HUES48 (cell line): ENCODE data around the gene GIMAP8.

Source experiments
- H3K27ac ChIP-seq: one replicate; pipeline ENCODE4 v1.7.0; 2013; ENCODE audit warnings: low read depth, low read length, inconsistent platforms
- H3K27me3 ChIP-seq: 2 replicates; pipeline ENCODE4 v1.6.1; 2013; ENCODE audit warnings: mild to moderate bottlenecking, low read length; ENCODE audit not compliant: control insufficient read depth, insufficient read depth
- H3K36me3 ChIP-seq: 2 replicates; pipeline ENCODE4 v1.6.1; 2013; ENCODE audit warnings: low read length; ENCODE audit not compliant: control insufficient read depth, insufficient read depth
- H3K4me1 ChIP-seq: 2 replicates; pipeline ENCODE4 v1.6.1; 2013; ENCODE audit warnings: mild to moderate bottlenecking, low read length; ENCODE audit not compliant: control insufficient read depth, insufficient read depth
- H3K4me3 ChIP-seq: 2 replicates; pipeline ENCODE4 v1.5.1; 2013; ENCODE audit warnings: mild to moderate bottlenecking, low read depth, low read length
- H3K9ac ChIP-seq: 2 replicates; pipeline ENCODE4 v1.6.1; 2013; ENCODE audit warnings: mild to moderate bottlenecking, low read depth, low read length, moderate library complexity
- H3K9me3 ChIP-seq: 2 replicates; pipeline ENCODE4 v1.6.1; 2013; ENCODE audit warnings: low read length; ENCODE audit not compliant: control insufficient read depth, insufficient read depth

GIMAP8 gene

DNA sequence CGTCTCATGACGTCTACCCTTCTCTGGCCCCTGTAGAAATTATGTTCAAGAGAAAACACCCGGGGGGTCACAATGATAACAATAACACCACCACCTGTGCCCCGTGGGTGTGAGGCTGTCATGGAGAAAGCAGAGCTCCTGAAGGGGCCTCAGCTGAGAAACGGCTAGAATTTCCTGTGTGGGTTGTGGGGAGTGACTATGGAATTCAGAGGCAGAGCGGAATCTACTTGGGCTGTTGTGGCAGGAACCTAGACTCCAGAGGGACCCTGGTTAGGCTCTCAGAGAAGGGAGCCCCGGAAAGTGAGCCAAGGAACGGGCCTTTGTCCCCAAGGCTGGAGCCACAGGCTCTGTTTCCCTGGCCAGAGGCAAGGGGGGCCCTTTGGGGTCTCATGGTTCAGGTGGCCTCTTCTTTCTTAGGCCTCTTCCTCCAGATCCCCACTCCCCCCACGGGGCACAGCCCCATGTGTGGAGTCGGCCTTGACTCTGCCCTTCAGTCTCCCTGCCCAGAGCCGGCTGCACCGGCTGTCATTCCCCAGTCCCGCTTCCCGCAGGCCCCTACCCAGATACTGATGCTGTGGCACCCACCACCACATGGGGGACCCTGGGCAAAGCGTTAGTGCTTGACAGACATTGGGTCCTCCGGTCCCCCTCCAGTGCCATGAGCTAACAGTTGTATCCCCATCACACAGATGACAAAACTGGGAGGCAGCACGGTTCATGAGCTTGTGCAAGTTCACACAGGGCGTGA is 6.5 kb upstream of the GIMAP8 start:
- H3K4me1 ChIP-seq, result peaks cover 4% of the 10 kb centered on the region; the same call in 1 of the 2 replicates
- no peak overlapping the region for H3K27ac ChIP-seq
- no peaks in the 10 kb centered on the region for H3K9me3 ChIP-seq
- no peak overlapping the region for H3K9ac ChIP-seq
- H3K36me3 ChIP-seq, result no peaks in the 10 kb centered on the region
- no peak overlapping the region for H3K4me3 ChIP-seq
- 0 out of 2 replicates have a peak, but pooled peaks cover 2% of the 10 kb centered on the region for H3K27me3 ChIP-seq

GRCh38 chr7:150444674-150445365 is 5.6 kb upstream of the GIMAP8 start:
- Histone ChIP-seq H3K4me1 (peaks cover 4% of the 10 kb centered on the region; the same call in 1 of the 2 replicates), H3K9ac (no peak overlapping the region), H3K36me3 (no peaks in the 10 kb centered on the region), H3K27me3 (peaks cover 9% of the 10 kb centered on the region; the same call in 1 of the 2 replicates), H3K4me3 (no peak overlapping the region), H3K9me3 (no peaks in the 10 kb centered on the region), H3K27ac (no peak overlapping the region)

DNA sequence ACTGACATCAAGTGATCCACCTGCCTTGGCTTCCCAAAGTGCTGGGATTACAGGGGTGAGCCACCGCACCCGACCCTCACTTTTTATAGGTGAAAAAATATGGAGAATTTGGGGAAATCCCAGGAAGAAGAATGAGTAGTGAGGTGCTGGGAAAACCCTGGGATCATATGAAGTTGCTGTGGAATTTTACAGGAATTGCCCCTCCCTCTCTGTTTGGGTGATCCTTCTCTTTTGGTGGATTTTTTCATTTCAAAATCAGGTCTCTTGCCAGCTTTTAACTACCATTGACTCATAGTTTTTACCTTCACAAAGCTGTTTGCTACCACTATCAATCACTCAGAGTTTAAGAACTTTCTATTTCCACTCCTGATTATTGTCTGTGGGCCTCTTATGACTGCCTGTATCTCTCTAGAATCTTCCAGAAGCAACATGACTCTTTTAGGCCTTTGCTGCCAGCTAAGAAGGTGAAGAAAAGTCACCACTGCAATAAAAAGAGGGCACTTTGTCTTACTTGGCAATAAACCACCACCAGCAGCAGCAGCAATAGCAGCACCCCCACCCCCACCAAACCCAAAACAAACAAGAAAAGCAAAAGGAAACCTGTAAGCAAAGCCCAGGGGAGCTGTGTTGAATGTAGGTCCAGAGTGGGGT is 4.0 kb upstream of the GIMAP8 start:
- Histone ChIP-seq H3K27ac (no peak overlapping the region), H3K9ac (no peak overlapping the region), H3K36me3 (no peaks in the 10 kb centered on the region), H3K4me1 (peaks cover 4% of the 10 kb centered on the region; the same call in 1 of the 2 replicates), H3K9me3 (no peaks in the 10 kb centered on the region), H3K4me3 (no peak overlapping the region), H3K27me3 (peaks cover 13% of the 10 kb centered on the region; the same call in 1 of the 2 replicates)

- Histone ChIP-seq H3K27ac (no peak overlapping the region), H3K9me3 (no peaks in the 10 kb centered on the region), H3K4me3 (no peak overlapping the region), H3K36me3 (no peaks in the 10 kb centered on the region), H3K9ac (no peak overlapping the region), H3K4me1 (peaks cover 4% of the 10 kb centered on the region; the same call in 1 of the 2 replicates), H3K27me3 (peaks cover 16% of the 10 kb centered on the region; the same call in 1 of the 2 replicates)
Observed at GRCh38 chr7:150447966-150448788, 2.3 kb upstream of the GIMAP8 start.

GRCh38 chr7:150448789-150449147 is 1.7 kb upstream of the GIMAP8 start:
- H3K9me3 ChIP-seq, result no peaks in the 10 kb centered on the region

DNA sequence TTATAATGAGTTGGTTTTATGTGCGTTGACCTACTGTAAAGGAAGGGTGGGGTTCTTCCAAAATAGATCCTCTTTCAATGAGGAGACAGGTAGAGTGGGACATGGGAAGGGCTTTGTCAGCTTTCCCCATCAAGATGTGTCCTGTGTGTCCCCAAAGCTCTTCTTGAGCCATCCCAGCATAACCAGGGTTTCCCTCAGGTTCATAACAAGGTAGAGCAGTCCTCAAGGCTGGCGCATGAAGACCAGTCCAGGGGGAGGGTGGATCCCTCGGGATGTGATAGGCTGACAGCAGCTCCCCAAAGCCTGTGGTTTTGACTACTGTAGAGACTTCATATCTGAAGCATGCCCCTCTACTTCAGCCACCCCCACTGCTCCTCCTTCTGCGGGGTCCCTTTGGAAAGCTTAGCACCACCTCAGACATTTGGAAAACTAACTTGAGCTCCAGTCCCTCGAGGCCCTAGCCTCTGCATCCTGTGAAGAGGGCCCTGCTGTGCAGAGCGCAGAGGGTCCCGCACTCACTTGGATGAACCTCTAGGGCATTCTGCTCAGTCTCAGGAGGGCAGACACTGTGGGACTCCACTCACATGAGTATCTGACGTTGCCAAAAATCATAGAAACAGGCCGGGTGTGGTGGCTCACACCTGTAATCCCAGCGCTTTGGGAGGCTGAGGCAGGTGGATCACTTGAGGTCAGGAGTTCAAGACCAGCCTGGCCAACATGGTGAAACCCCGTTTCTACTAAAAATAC is 1.1 kb upstream of the GIMAP8 start:
- H3K9me3 ChIP-seq, result no peaks in the 10 kb centered on the region; the same call in 1 of the 2 replicates
- H3K36me3 ChIP-seq, result no peaks in the 10 kb centered on the region
- no peak overlapping the region for H3K9ac ChIP-seq
- no peak overlapping the region for H3K27ac ChIP-seq
- no peak overlapping the region for H3K4me3 ChIP-seq
- peaks cover 4% of the 10 kb centered on the region; the same call in 1 of the 2 replicates for H3K4me1 ChIP-seq
- peaks cover 16% of the 10 kb centered on the region; the same call in 1 of the 2 replicates for H3K27me3 ChIP-seq

More at GRCh38 chr7:150448789-150449147, 1.7 kb upstream of the GIMAP8 start:
- Histone ChIP-seq H3K27ac (no peak overlapping the region), H3K9ac (no peak overlapping the region), H3K27me3 (peaks cover 16% of the 10 kb centered on the region; the same call in 1 of the 2 replicates), H3K36me3 (no peaks in the 10 kb centered on the region), H3K4me3 (no peak overlapping the region), H3K4me1 (peaks cover 4% of the 10 kb centered on the region; the same call in 1 of the 2 replicates)

- H3K4me3 ChIP-seq, result no peak overlapping the region
- no peak overlapping the region for H3K9ac ChIP-seq
- H3K27me3 ChIP-seq, result peaks cover 16% of the 10 kb centered on the region; the same call in 1 of the 2 replicates
- H3K36me3 ChIP-seq, result no peaks in the 10 kb centered on the region
- peaks cover 4% of the 10 kb centered on the region; the same call in 1 of the 2 replicates for H3K4me1 ChIP-seq
- peaks cover 2% of the 10 kb centered on the region; the same call in 1 of the 2 replicates for H3K9me3 ChIP-seq
- H3K27ac ChIP-seq, result no peak overlapping the region
Observed at GRCh38 chr7:150451097-150451793, 815 bp downstream of the GIMAP8 start.

- Histone ChIP-seq H3K36me3 (no peaks in the 10 kb centered on the region), H3K9ac (no peak overlapping the region), H3K4me3 (no peak overlapping the region), H3K9me3 (peaks cover 4% of the 10 kb centered on the region; the same call in 1 of the 2 replicates), H3K27me3 (peaks cover 16% of the 10 kb centered on the region; the same call in 1 of the 2 replicates), H3K27ac (no peak overlapping the region), H3K4me1 (peaks cover 4% of the 10 kb centered on the region; the same call in 1 of the 2 replicates)
Observed at GRCh38 chr7:150451833-150452461, 1.5 kb downstream of the GIMAP8 start.

DNA sequence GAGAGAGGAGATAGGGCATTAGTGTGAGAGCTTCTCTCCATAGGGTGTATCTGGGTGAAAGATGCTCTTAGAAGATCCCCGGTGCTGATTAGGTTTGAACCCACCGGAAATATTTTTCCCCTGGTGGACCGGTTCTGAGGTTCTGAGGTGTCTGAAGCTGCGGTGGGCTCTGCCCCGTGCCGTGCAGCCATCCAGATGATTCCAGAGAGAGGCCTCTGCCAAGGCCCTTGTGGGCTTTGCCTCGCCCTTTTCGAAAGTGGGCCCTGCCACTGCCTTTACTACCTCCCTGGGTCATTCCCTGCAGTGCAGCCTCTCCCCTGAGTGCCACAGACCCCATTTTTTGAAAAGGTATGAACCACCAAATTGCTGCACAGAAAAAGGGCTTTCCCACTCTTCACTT is 2.8 kb downstream of the GIMAP8 start:
- Histone ChIP-seq H3K27me3 (peaks cover 16% of the 10 kb centered on the region; the same call in 1 of the 2 replicates), H3K9ac (no peak overlapping the region), H3K4me3 (no peak overlapping the region), H3K4me1 (peaks cover 4% of the 10 kb centered on the region; the same call in 1 of the 2 replicates), H3K36me3 (no peaks in the 10 kb centered on the region), H3K27ac (no peak overlapping the region), H3K9me3 (peaks cover 4% of the 10 kb centered on the region; the same call in 1 of the 2 replicates)
